Gastroesophageal sphincter (tissue), 3 donors: ENCODE measurements around the gene LAD1.

ENCODE experiments used
- CTCF ChIP-seq, 4 experiments: fragments of 200-600 bp in 2 of 4; fragments of 450-650 bp in 2 of 4; sonication (generic) in 1 of 4; IDR thresholded peaks; one replicate each; pipeline ENCODE4 v1.5.1; 2017 to 2019; ENCODE audit warnings: antibody characterized with exemption in 4 of 4, mild to moderate bottlenecking in 2 of 4, moderate library complexity in 2 of 4
- POLR2AphosphoS5 ChIP-seq: sonication (generic); formaldehyde crosslinking; IDR thresholded peaks from one replicate; pipeline ENCODE4 v1.6.1; 2017; ENCODE audit warnings: antibody characterized with exemption

- TF ChIP-seq CTCF (IDR thresholded peaks at IDR 0.05) (no peak), POLR2AphosphoS5 (no peak)
Observed at GRCh38 chr1:201378804-201379203, 20.3 kb downstream of the LAD1 start.
